H1 (cell line): ENCODE data around the gene LARP1.

Source experiments
- ATF2 ChIP-seq: IDR thresholded peaks from 2 replicates; pipeline ENCODE4 v1.6.1; 2012; ENCODE audit warnings: low read length, inconsistent platforms
- CTCF ChIP-seq, 3 experiments: IDR thresholded peaks; 1 replicate in 2 of 3; 2 replicates in 1 of 3; pipeline versions ENCODE4 v1.5.1 to v1.6.1; 2011; ENCODE audit warnings: low read length in 3 of 3, mild to moderate bottlenecking in 3 of 3, inconsistent platforms in 2 of 3, low read depth in 1 of 3, moderate library complexity in 1 of 3; ENCODE audit not compliant: insufficient read depth in 1 of 3; ENCODE audit errors: control extremely low read depth in 1 of 3
- EP300 ChIP-seq, 2 experiments: IDR thresholded peaks; 1 replicate in 1 of 2; 2 replicates in 1 of 2; pipeline ENCODE4 v1.6.1; 2011 to 2012; ENCODE audit warnings: low read depth in 2 of 2, low read length in 2 of 2, mild to moderate bottlenecking in 2 of 2, borderline replicate concordance in 1 of 2, inconsistent platforms in 1 of 2, moderate library complexity in 1 of 2
- EZH2 ChIP-seq: fragments of 200-600 bp; sonication (generic); IDR thresholded peaks from 2 replicates; pipeline ENCODE4 v1.7.1; 2012; ENCODE audit warnings: low read depth, mild to moderate bottlenecking, moderate library complexity, low read length, inconsistent platforms; ENCODE audit not compliant: severe bottlenecking
- JUN ChIP-seq: IDR thresholded peaks from 2 replicates; pipeline ENCODE4 v1.6.1; 2011; ENCODE audit warnings: low read depth, mild to moderate bottlenecking, improper control_type of control experiment, low read length
- JUND ChIP-seq: IDR thresholded peaks from 2 replicates; pipeline ENCODE4 v1.6.1; 2011; ENCODE audit warnings: mild to moderate bottlenecking, improper control_type of control experiment, low read length
- POLR2A ChIP-seq, 2 experiments: IDR thresholded peaks; 1 replicate in 1 of 2; 2 replicates in 1 of 2; pipeline ENCODE4 v1.6.1; 2011; ENCODE audit warnings: low read depth in 2 of 2, low read length in 2 of 2, mild to moderate bottlenecking in 2 of 2; ENCODE audit errors: control extremely low read depth in 1 of 2
- POU5F1 ChIP-seq: IDR thresholded peaks from 2 replicates; pipeline ENCODE4 v1.6.1; 2011; ENCODE audit warnings: low read depth, mild to moderate bottlenecking, low read length, moderate library complexity
- SIX5 ChIP-seq: IDR thresholded peaks from 2 replicates; pipeline ENCODE4 v1.6.1; 2011; ENCODE audit warnings: mild to moderate bottlenecking, low read depth, low read length
- TAF1 ChIP-seq: IDR thresholded peaks from 2 replicates; pipeline ENCODE4 v1.6.1; 2011; ENCODE audit warnings: mild to moderate bottlenecking, low read depth, low read length
- TEAD4 ChIP-seq: IDR thresholded peaks from 2 replicates; pipeline ENCODE4 v1.6.1; 2012; ENCODE audit warnings: low read depth, low read length, inconsistent platforms, mixed read lengths

GRCh38 chr5:154727361-154727760, 27.8 kb upstream of the LARP1 start:
- TF ChIP-seq POLR2A (IDR thresholded peaks at IDR 0.05; ENCODE audit: control extremely low read depth in 1 of 2, low read depth in 2 of 2, low read length in 2 of 2), result no peak
- TF ChIP-seq CTCF (IDR thresholded peaks at IDR 0.05; ENCODE audit: control extremely low read depth in 1 of 3, insufficient read depth in 1 of 3, low read depth in 1 of 3, low read length in 3 of 3), result no peak
- no peak for TF ChIP-seq ATF2
- TF ChIP-seq TAF1, result no peak
- TF ChIP-seq JUND, result no peak
- no peak for TF ChIP-seq EZH2
- TF ChIP-seq EP300 (IDR thresholded peaks at IDR 0.05; ENCODE audit: borderline replicate concordance in 1 of 2, low read depth in 2 of 2, low read length in 2 of 2), result no peak
- no peak for TF ChIP-seq POU5F1
- TF ChIP-seq JUN, result no peak
- TF ChIP-seq SIX5, result no peak
- no peak for TF ChIP-seq TEAD4
